HEK293T (cell line): ENCODE measurements around the gene RCL1.
"Not testable (repeated sequence)": the region's sequence is repeated elsewhere in the genome, so short reads cannot be mapped to it uniquely, and the experiment has no call there.

ENCODE experiments used
- CTCF ChIA-PET: fragments of 350-600 bp; formaldehyde crosslinking; extraction: SDS; loops from one replicate; lab custom pipeline; 2021; ENCODE audit warnings: antibody characterized with exemption, inconsistent platforms; lab: Yijun Ruan, JAX
- POLR2A ChIA-PET: fragments of 350-600 bp; formaldehyde crosslinking; extraction: SDS; loops from one replicate; lab custom pipeline; 2020; ENCODE audit warnings: antibody characterized with exemption, inconsistent platforms; lab: Yijun Ruan, JAX
- DNase-seq: peaks from one replicate; pipeline ENCODE4 v3.0.0; 2012; ENCODE audit warnings: mixed read lengths; ENCODE audit errors: extremely low spot score
- ARNT ChIP-seq: fragments of 450-650 bp; IDR thresholded peaks from 2 replicates; pipeline ENCODE4 v1.6.1; 2017; ENCODE audit warnings: mild to moderate bottlenecking
- BHLHE40 ChIP-seq: fragments of 450-650 bp; IDR thresholded peaks from 2 replicates; pipeline ENCODE4 v1.6.1; 2016; ENCODE audit warnings: mild to moderate bottlenecking, moderate library complexity, borderline replicate concordance
- CTBP1 ChIP-seq: fragments of 450-650 bp; IDR thresholded peaks from 2 replicates; pipeline ENCODE4 v1.6.1; 2016; ENCODE audit warnings: borderline replicate concordance
- ELF4 ChIP-seq: fragments of 450-650 bp; IDR thresholded peaks from 2 replicates; pipeline ENCODE4 v1.6.1; 2017; ENCODE audit warnings: antibody characterized with exemption
- FOXA1 ChIP-seq: fragments of 450-650 bp; IDR thresholded peaks from 2 replicates; pipeline ENCODE4 v1.6.1; 2016; ENCODE audit warnings: mild to moderate bottlenecking
- FOXK2 ChIP-seq: fragments of 450-650 bp; IDR thresholded peaks from 2 replicates; pipeline ENCODE4 v1.6.1; 2016; ENCODE audit warnings: mild to moderate bottlenecking
- FOXM1 ChIP-seq: fragments of 450-650 bp; IDR thresholded peaks from 2 replicates; pipeline ENCODE4 v1.6.1; 2017; ENCODE audit warnings: mild to moderate bottlenecking, borderline replicate concordance
- HDGF ChIP-seq: fragments of 450-650 bp; IDR thresholded peaks from 2 replicates; pipeline ENCODE4 v1.6.1; 2017; ENCODE audit warnings: antibody characterized with exemption, borderline replicate concordance
- L3MBTL2 ChIP-seq: fragments of 450-650 bp; conservative IDR thresholded peaks from 2 replicates; pipeline ENCODE4 v1.6.1; 2016; ENCODE audit warnings: mild to moderate bottlenecking
- LEF1 ChIP-seq: fragments of 450-650 bp; IDR thresholded peaks from 2 replicates; pipeline ENCODE4 v1.6.1; 2017; ENCODE audit warnings: mild to moderate bottlenecking, borderline replicate concordance
- NFRKB ChIP-seq: fragments of 450-650 bp; IDR thresholded peaks from 2 replicates; pipeline ENCODE4 v1.6.1; 2016; ENCODE audit warnings: mild to moderate bottlenecking, moderate library complexity
- SP1 ChIP-seq: fragments of 450-650 bp; IDR thresholded peaks from 2 replicates; pipeline ENCODE4 v1.6.1; 2017
- SUZ12 ChIP-seq: fragments of 450-650 bp; IDR thresholded peaks from 2 replicates; pipeline ENCODE4 v1.6.1; 2016; ENCODE audit warnings: mild to moderate bottlenecking
- TARDBP ChIP-seq: fragments of 450-650 bp; IDR thresholded peaks from 2 replicates; pipeline ENCODE4 v1.6.1; 2016
- ZNF384 ChIP-seq: fragments of 450-650 bp; IDR thresholded peaks from 2 replicates; pipeline ENCODE4 v1.6.1; 2016
- TF ChIP-seq, protein P1 (sequence below): fragments of 450-650 bp; IDR thresholded peaks from 2 replicates; pipeline ENCODE4 v1.6.1; 2016

The RCL1 gene, protein sequence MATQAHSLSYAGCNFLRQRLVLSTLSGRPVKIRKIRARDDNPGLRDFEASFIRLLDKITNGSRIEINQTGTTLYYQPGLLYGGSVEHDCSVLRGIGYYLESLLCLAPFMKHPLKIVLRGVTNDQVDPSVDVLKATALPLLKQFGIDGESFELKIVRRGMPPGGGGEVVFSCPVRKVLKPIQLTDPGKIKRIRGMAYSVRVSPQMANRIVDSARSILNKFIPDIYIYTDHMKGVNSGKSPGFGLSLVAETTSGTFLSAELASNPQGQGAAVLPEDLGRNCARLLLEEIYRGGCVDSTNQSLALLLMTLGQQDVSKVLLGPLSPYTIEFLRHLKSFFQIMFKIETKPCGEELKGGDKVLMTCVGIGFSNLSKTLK

DNA sequence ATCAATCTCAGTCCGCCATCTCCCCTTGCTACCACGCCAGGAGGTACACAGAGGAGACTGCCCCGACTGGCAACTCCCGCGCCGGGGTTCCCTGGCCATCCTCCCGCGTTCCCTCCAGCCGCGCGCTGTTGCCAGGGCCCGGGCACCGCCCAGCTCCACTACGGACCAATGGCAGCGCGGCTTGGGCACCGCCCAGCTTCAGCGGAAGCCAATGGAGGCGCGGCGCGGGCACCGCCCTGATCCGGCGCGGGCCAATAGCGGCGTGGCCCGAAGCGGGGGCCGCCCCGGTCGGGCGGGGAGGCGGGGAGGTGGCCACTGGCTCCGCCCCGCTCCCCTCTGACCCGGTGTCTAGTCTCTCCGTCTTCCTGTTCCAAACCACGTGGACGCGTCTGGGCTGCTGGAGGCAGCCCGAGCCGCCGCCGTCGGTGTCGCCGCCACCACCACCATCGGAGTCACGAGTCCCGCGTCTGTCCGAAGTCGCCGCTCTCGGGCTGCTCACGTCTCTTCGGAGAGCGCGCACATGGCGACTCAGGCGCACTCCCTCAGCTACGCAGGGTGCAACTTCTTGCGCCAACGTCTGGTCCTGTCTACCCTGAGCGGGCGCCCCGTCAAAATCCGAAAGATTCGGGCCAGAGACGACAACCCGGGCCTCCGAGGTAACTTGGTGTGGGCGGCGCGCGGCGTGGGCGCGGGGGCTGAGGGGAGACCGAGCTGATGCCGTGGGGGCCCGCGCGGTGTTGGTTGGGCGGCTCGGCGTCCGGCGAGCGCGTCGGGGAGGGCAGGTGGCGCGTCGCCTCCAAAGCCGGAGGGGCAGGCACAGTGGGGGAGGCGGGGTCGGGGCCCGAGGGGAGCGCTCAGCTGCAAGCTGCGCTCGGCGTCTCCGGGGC lies at the start of gene RCL1:
Gene RCL1 (plus strand): TSS at position 373 of the 887 bp plus-strand sequence. CDS start 148 bp downstream, at position 521.
- peak; percentile 89 for DNase-seq
- POLR2A ChIA-PET, result interaction anchor here (0.9 to 1.9 kb wide), 2 partner anchors 9 to 36 kb away, joined by 3 to 9 read pairs; no protein-coding TSS in a partner anchor
- CTCF ChIA-PET, result interaction anchor here (2.0 kb wide), 1 partner anchor 34 kb away, joined by 10 read pairs; no protein-coding TSS in a partner anchor
- TF ChIP-seq FOXA1, result no peak
- peak; percentile 58 for TF ChIP-seq L3MBTL2
- peak; percentile 49; the same call in 1 of the 2 replicates for TF ChIP-seq SP1

DNA sequence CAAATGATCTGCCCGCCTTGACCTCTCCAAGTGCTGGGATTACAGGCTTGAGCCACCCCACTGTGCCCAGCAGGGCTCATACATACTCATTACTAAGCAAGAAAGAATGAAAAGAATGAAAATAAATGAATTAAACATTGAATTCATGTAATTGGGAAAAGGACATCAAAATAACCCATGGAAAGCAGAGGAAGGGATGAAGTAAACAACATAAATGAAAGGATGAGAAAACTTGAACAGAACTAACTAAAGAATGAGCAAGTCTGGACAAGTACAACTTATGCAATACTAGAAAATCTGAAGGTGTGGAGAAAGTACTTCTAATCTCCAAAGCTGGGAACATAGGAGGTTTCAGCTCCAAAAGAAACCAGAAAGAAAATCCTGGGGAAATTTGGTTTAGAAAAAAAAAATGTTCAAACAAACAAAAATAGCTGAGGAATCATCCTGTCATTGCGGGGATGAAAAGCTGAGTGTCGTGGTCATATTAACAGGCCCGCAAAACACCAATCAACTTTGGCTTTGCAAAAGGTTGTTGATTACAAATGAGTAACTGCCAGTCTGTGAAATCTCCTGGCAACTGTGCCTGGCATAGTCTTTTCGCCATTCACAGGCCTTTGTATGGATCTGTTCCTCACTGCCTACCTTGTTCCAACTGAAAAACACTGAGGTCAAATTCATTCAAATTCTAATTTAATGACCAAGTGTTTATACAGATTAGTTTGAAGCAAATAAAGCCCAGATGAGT lies 49.4 kb upstream of the RCL1 start:
- TF ChIP-seq LEF1, result no peak
- TF ChIP-seq, protein P1, sequence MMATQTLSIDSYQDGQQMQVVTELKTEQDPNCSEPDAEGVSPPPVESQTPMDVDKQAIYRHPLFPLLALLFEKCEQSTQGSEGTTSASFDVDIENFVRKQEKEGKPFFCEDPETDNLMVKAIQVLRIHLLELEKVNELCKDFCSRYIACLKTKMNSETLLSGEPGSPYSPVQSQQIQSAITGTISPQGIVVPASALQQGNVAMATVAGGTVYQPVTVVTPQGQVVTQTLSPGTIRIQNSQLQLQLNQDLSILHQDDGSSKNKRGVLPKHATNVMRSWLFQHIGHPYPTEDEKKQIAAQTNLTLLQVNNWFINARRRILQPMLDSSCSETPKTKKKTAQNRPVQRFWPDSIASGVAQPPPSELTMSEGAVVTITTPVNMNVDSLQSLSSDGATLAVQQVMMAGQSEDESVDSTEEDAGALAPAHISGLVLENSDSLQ, result no peak
- TF ChIP-seq HDGF, result no peak
- TF ChIP-seq CTBP1, result no peak
- TF ChIP-seq ZNF384, result no peak
- no peak for TF ChIP-seq SUZ12
- TF ChIP-seq ARNT, result no peak
- no peak for TF ChIP-seq SP1
- TF ChIP-seq ELF4, result no peak
- no peak for TF ChIP-seq NFRKB
- no peak for TF ChIP-seq TARDBP
- no peak for TF ChIP-seq L3MBTL2
- TF ChIP-seq FOXM1, result no peak
- no peak for TF ChIP-seq BHLHE40
- TF ChIP-seq FOXA1, result no peak
- no peak for TF ChIP-seq FOXK2
- ChIA-PET CTCF (no interaction called here), POLR2A (interaction anchor here (1.0 to 1.2 kb wide), 2 partner anchors 79 to 242 kb away, joined by 3 to 4 read pairs; partner anchors contain the start of gene JAK2)
- DNase-seq, result no peak

DNA sequence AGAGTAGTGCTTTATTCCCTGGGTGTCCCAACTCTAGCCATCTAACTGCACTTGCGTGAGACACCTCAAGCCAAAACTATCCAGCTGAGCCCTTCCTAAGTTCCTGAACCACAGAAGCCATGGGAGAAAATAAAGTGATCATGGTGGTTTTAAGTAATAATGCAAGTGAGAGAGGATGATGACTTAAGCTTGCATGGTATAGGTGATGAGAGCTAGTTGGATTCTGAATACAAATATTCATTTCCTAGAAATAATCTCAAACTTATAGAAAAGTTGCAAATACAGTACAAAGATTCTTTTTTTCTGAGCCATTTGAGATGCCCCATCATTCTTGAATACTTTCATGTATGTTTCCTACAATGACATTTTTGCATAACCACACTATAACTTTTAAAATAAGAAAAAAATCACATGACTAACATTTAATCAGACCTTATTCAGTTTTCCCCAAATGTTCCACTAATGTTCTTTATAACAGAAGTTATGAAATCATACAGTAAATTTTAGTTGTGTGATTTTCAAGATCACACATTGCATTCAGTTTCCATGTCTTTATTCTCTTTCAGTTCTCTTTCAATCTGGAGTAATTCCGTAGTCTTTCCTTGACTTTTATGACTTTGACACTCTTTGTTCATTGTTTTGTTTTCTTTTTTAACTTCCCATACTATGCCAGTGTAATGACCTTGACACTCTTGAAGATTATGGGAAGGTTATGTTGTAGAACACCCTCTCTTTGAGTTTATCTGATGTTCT lies 46.3 kb upstream of the RCL1 start:
- TF ChIP-seq TARDBP (no peak), SUZ12 (no peak), FOXM1 (no peak), FOXA1 (no peak), SP1 (no peak), CTBP1 (no peak), ARNT (no peak), L3MBTL2 (no peak)
- no peak for DNase-seq
- POLR2A ChIA-PET, result no interaction called here
- CTCF ChIA-PET, result interaction anchor here (1.1 kb wide), 1 partner anchor 67 kb away, joined by 3 read pairs; the partner anchor contains the start of gene CDC37L1

DNA sequence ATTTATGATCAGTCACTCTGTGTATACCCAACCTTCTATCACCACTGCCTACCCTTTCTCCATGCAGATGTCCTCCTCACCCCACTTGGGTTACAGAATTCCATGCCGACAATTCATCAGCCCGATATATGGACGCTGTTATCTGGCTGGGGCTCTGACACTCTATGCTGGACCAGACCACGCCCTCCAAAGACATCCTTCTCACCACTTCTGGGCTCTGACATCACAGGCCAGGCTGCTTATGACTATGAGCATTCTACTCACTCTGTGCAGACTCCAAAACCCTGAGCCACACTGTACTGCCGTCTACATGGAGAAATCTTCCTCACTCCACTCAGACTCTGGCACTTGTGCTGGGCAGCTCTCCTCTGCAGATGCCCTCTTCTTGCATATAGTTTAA lies 44.1 kb upstream of the RCL1 start:
- CTCF ChIA-PET, result interaction anchor here (0.6 to 1.5 kb wide), 2 partner anchors 10 to 424 kb away, joined by 8 to 11 read pairs; no protein-coding TSS in a partner anchor
- POLR2A ChIA-PET, result no interaction called here
- DNase-seq, result no peak
- TF ChIP-seq SUZ12 (no peak), BHLHE40 (no peak), CTBP1 (no peak), L3MBTL2 (no peak), ZNF384 (no peak), FOXK2 (no peak), FOXA1 (no peak), ARNT (no peak), FOXM1 (no peak), NFRKB (no peak), SP1 (no peak), LEF1 (no peak), HDGF (no peak), ELF4 (no peak), TARDBP (no peak)
- TF ChIP-seq, protein P1, result no peak

DNA sequence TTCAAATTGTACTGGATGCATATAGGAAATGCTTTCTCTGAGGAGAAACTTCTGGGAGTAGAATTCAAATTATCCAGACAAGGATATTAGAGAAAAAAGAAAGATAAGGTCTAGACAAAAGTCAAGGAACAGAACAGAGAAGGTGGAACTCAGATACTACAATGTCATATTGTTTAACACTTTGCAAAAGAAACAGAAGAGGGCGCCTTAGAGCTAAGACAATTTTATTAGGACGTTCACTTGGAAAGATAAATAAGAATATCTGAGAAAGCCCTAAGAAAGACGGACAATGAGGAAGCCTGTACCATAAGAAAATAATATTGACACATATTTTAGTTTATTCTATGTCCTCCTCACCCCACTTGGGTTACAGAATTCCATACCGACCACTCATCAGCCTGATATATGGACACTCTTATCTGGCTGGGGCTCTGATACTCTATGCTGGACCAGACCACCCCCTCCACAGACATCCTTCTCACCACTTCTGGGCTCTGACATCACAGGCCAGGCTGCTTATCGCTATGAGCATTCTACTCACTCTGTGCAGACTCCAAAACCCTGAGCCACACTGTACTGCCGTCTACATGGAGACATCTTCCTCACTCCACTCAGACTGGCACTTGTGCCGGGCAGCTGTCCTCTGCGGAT lies 42.6 kb upstream of the RCL1 start:
- no peak for TF ChIP-seq NFRKB
- TF ChIP-seq TARDBP, result no peak
- no peak for TF ChIP-seq FOXM1
- TF ChIP-seq, protein P1, result no peak
- no peak for TF ChIP-seq ZNF384
- no peak for TF ChIP-seq SUZ12
- TF ChIP-seq SP1, result no peak
- TF ChIP-seq ELF4, result no peak
- TF ChIP-seq FOXA1, result no peak
- TF ChIP-seq HDGF, result no peak
- no peak for TF ChIP-seq ARNT
- no peak for TF ChIP-seq LEF1
- no peak for TF ChIP-seq CTBP1
- TF ChIP-seq FOXK2, result no peak
- TF ChIP-seq L3MBTL2, result no peak
- TF ChIP-seq BHLHE40, result no peak
- no peak for DNase-seq
- CTCF ChIA-PET, result interaction anchor here (0.6 to 1.5 kb wide), 3 partner anchors 8 to 76 kb away, joined by 3 to 8 read pairs (median 4); no protein-coding TSS in a partner anchor
- POLR2A ChIA-PET, result interaction anchor here (1.0 kb wide), 1 partner anchor 10 kb away, joined by 3 read pairs; no protein-coding TSS in a partner anchor

DNA sequence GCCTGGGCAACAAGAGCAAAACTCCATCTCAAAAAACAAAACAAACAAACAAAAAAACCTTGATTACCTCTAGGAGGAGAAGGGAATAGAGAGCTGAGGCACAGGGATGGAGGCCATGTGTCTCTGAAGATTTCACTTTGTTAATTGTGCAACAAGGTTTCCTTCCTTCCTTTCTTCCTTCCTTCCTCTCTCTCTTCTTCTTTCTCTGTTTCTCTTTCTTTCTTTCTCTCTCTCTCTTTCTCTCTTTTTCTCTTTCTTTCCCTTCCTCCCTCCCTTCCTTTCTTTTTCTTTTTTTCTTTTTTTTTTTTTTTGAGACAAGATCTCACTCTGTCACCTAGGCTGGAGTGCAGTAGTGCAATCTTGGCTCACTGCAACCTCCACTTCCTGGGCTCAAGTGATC lies 38.2 kb upstream of the RCL1 start:
- CTCF ChIA-PET, result interaction anchor here (1.0 kb wide), 1 partner anchor 52 kb away, joined by 3 read pairs; no protein-coding TSS in a partner anchor
- POLR2A ChIA-PET, DNase-seq: not testable (repeated sequence)
